CD4-positive, alpha-beta memory T cell (primary cell): ENCODE measurements around the gene PANX2. TPM values are rescaled to one million over a fixed set of nuclear protein-coding genes. Genes with fewer than 3 reads are reported as not detected.

Experiments
- CTCF ChIA-PET: fragments of 350-600 bp; sonication (Branson Sonifier 250); formaldehyde crosslinking; loops from one replicate; lab custom pipeline; 2021; ENCODE audit warnings: inconsistent platforms; ENCODE audit not compliant: partially characterized antibody; lab: Charles Lee
- POLR2A ChIA-PET: fragments of 350-600 bp; sonication (Branson Sonifier 250); formaldehyde crosslinking; loops from one replicate; lab custom pipeline; 2021; ENCODE audit not compliant: partially characterized antibody; lab: Charles Lee
- DNase-seq, 5 donors: peaks; one replicate each; pipeline versions ENCODE4 v3.0.0 to v3.0.0-alpha.2; 2020 to 2022; ENCODE audit warnings: mixed read lengths in 1 of 5
- H3K27ac ChIP-seq: one replicate; pipeline ENCODE4 v1.7.0; 2013; ENCODE audit warnings: low read depth, low read length
- H3K27me3 ChIP-seq: 2 replicates; pipeline ENCODE4 v1.7.0; 2013; ENCODE audit warnings: mild to moderate bottlenecking, low read length, moderate library complexity; ENCODE audit not compliant: insufficient read depth
- H3K36me3 ChIP-seq: 2 replicates; pipeline ENCODE4 v1.7.0; 2013; ENCODE audit warnings: mild to moderate bottlenecking, low read length, moderate library complexity; ENCODE audit not compliant: insufficient read depth
- H3K4me1 ChIP-seq: 2 replicates; pipeline ENCODE4 v1.7.0; 2013; ENCODE audit warnings: mild to moderate bottlenecking, low read length, moderate library complexity; ENCODE audit not compliant: insufficient read depth
- H3K4me3 ChIP-seq, 2 donors: one replicate each; pipeline ENCODE4 v1.7.0; 2013; ENCODE audit warnings: low read length in 2 of 2, mild to moderate bottlenecking in 1 of 2
- H3K9me3 ChIP-seq, 2 donors: one replicate each; pipeline ENCODE4 v1.7.0; 2013; ENCODE audit warnings: low read length in 2 of 2, control low read depth in 1 of 2; ENCODE audit not compliant: control insufficient read depth in 1 of 2
- H3K27ac Mint-ChIP-seq, 7 donors: one replicate each; pipeline ENCODE4 v1.8.0; 2020 to 2021; ENCODE audit warnings: mixed read lengths in 7 of 7, mild to moderate bottlenecking in 6 of 7, inconsistent platforms in 3 of 7, moderate library complexity in 3 of 7
- H3K27me3 Mint-ChIP-seq, 2 donors: one replicate each; pipeline ENCODE4 v1.8.0; 2020 to 2021; ENCODE audit warnings: mixed read lengths in 2 of 2
- H3K36me3 Mint-ChIP-seq, 2 donors: one replicate each; pipeline ENCODE4 v1.8.0; 2020 to 2021; ENCODE audit warnings: mixed read lengths in 2 of 2, inconsistent platforms in 1 of 2, mild to moderate bottlenecking in 1 of 2
- H3K4me1 Mint-ChIP-seq, 4 donors: one replicate each; pipeline ENCODE4 v1.8.0; 2020 to 2021; ENCODE audit warnings: mixed read lengths in 4 of 4, mild to moderate bottlenecking in 1 of 4
- H3K4me3 Mint-ChIP-seq, 8 donors: one replicate each; pipeline ENCODE4 v1.8.0; 2020 to 2021; ENCODE audit warnings: mixed read lengths in 8 of 8, mild to moderate bottlenecking in 7 of 8, moderate library complexity in 6 of 8, inconsistent platforms in 3 of 8
- H3K9me3 Mint-ChIP-seq, 8 donors: one replicate each; pipeline ENCODE4 v1.8.0; 2020 to 2021; ENCODE audit warnings: mixed read lengths in 8 of 8, mild to moderate bottlenecking in 5 of 8, inconsistent platforms in 3 of 8, moderate library complexity in 1 of 8
- intact Hi-C: fragments of 100-400 bp; cut with micrococcal nuclease; formaldehyde crosslinking; loops from one replicate; pipeline ENCODE4 v1.15.1; 2023
- polyA plus RNA-seq, 2 donors: library from polyadenylated mRNA; unstranded; fragments of 300-500 nt; fragmentation: Illumina TruSeq; gene quantifications; one replicate each; pipeline ENCODE4 v1.2.3, GENCODE V29; 2021
- total RNA-seq, 2 experiments: library from RNA; stranded (reverse); gene quantifications; one replicate each; pipeline ENCODE4 v1.2.3, GENCODE V29; 2021

The PANX2 gene
- total and polyA plus RNA-seq, 4 experiments from 2014 or later, result not detected

DNA sequence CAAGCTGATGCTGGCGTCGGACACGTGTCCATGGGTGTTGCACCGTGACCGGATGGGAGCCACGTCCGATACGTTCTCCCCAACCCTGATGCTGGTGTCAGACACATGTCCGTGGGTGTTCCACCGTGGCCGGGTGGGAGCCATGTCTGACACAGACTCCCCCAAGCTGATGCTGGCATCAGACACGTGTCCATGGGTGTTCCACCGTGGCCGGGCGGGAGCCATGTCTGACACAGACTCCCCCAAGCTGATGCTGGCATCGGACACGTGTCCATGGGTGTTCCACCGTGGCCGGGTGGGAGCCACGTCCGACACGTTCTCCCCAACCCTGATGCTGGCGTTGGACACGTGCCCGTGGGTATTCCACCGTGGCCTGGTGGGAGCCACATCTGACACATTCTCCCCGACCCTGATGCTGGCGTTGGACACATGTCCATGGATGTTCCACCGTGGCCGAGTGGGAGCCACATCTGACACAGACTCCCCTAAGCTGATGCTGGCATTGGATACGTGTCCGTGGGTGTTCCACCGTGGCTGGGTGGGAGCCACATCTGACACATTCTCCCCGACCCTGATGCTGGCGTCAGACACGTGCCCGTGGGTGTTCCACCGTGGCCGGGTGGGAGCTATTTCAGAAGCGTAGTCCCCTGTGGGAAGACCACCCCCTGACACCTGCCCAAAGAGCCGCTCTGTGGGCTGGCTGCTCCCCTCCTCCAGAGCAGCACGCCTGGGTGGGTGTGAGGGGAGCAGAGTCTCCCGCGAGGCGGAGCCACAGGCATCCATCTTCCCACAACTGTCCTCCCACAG is 50.3 kb downstream of the PANX2 start:
- Histone ChIP-seq H3K27ac (no peak overlapping the region), H3K9me3 (no peaks in the 10 kb centered on the region), H3K27me3 (no peaks in the 10 kb centered on the region), H3K36me3 (peaks cover 55% of the 10 kb centered on the region), H3K4me3 (no peak overlapping the region), H3K4me1 (no peaks in the 10 kb centered on the region)
- DNase-seq, result no peak
- ChIA-PET CTCF (no interaction called here), POLR2A (no interaction called here)
- H3K27ac Mint-ChIP-seq, result peak overlapping the region in 1 of 7 donors; percentile 41
- H3K4me3 Mint-ChIP-seq, result no peak overlapping the region
- peaks cover 17 to 53% of the 10 kb centered on the region in 2 donors for H3K36me3 Mint-ChIP-seq
- peaks cover 0 to 3% (median under 1%) of the 10 kb centered on the region in 4 donors for H3K4me1 Mint-ChIP-seq
- intact Hi-C loops, result no loop called here
- H3K27me3 Mint-ChIP-seq, result no peaks in the 10 kb centered on the region
- H3K9me3 Mint-ChIP-seq, result peaks cover 0 to 3% (median 0%) of the 10 kb centered on the region in 8 donors

GRCh38 chr22:50221410-50222300 is 51.1 kb downstream of the PANX2 start:
- H3K36me3 ChIP-seq, result peaks cover 52% of the 10 kb centered on the region
- no peaks in the 10 kb centered on the region for H3K9me3 ChIP-seq
- no peaks in the 10 kb centered on the region for H3K4me1 ChIP-seq
- POLR2A ChIA-PET, result no interaction called here
- intact Hi-C loops, result no loop called here
- peak in 1 of 5 donors; percentile 28 for DNase-seq
- Mint-ChIP-seq H3K27ac (no peak overlapping the region), H3K4me1 (peaks cover 0 to 3% (median under 1%) of the 10 kb centered on the region in 4 donors), H3K4me3 (no peak overlapping the region), H3K36me3 (peaks cover 13 to 52% of the 10 kb centered on the region in 2 donors), H3K9me3 (peaks cover 0 to 3% (median 0%) of the 10 kb centered on the region in 8 donors), H3K27me3 (no peaks in the 10 kb centered on the region)
- no peak overlapping the region for H3K4me3 ChIP-seq
- no peaks in the 10 kb centered on the region for H3K27me3 ChIP-seq
- CTCF ChIA-PET, result no interaction called here
- no peak overlapping the region for H3K27ac ChIP-seq

DNA sequence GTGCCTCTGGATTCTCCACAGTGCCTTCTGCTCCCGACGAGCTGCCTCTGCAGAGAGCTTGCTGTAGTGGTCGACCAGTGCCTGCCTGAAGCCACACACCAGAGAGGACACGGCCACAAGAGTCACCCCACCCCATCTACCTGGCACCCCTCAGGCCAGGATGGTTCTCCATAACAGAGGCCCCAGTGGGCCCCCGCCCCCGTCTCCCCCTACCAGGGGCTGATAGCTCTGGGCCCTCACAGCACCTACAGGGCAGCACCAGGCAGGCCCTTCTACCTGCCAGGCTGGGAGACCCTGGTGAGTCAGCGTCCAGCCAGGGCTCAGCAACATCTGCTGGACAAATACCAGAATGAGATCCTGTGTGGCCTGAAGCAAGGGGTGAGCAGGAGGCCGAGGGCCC is 52.0 kb downstream of the PANX2 start:
- Histone ChIP-seq H3K4me3 (no peak overlapping the region), H3K9me3 (no peaks in the 10 kb centered on the region), H3K4me1 (no peaks in the 10 kb centered on the region), H3K27me3 (no peaks in the 10 kb centered on the region), H3K27ac (no peak overlapping the region), H3K36me3 (peaks cover 48% of the 10 kb centered on the region)
- CTCF ChIA-PET, result no interaction called here
- Mint-ChIP-seq H3K36me3 (peaks cover 10 to 55% of the 10 kb centered on the region in 2 donors), H3K27me3 (no peaks in the 10 kb centered on the region), H3K4me3 (no peak overlapping the region), H3K27ac (no peak overlapping the region), H3K4me1 (peaks cover 0 to 3% (median under 1%) of the 10 kb centered on the region in 4 donors), H3K9me3 (peaks cover 0 to 3% (median 0%) of the 10 kb centered on the region in 8 donors)
- intact Hi-C loops, result no loop called here
- POLR2A ChIA-PET, result no interaction called here
- DNase-seq, result no peak

GRCh38 chr22:50224071-50224470 is 53.5 kb downstream of the PANX2 start:
- Mint-ChIP-seq H3K36me3 (peaks cover 10 to 52% of the 10 kb centered on the region in 2 donors), H3K27me3 (no peaks in the 10 kb centered on the region), H3K4me1 (peaks cover 0 to 3% (median under 1%) of the 10 kb centered on the region in 4 donors), H3K9me3 (peaks cover 0 to 4% (median 0%) of the 10 kb centered on the region in 8 donors), H3K27ac (peak overlapping the region in 1 of 7 donors; percentile 55), H3K4me3 (no peak overlapping the region)
- Histone ChIP-seq H3K27me3 (no peaks in the 10 kb centered on the region), H3K9me3 (no peaks in the 10 kb centered on the region), H3K27ac (no peak overlapping the region), H3K4me3 (no peak overlapping the region), H3K4me1 (no peaks in the 10 kb centered on the region), H3K36me3 (peaks cover 53% of the 10 kb centered on the region)
- ChIA-PET CTCF (interaction anchor here (1.1 kb wide), 1 partner anchor 18 kb away, joined by 3 read pairs; no protein-coding TSS in a partner anchor), POLR2A (no interaction called here)
- DNase-seq, result no peak
- intact Hi-C loops, result no loop called here

GRCh38 chr22:50225200-50225969 is 54.9 kb downstream of the PANX2 start:
- Mint-ChIP-seq H3K27ac (no peak overlapping the region), H3K4me1 (peaks cover 0 to 6% (median 1%) of the 10 kb centered on the region in 4 donors), H3K4me3 (no peak overlapping the region), H3K9me3 (peaks cover 0 to 4% (median 0%) of the 10 kb centered on the region in 8 donors), H3K36me3 (peaks cover 15 to 51% of the 10 kb centered on the region in 2 donors), H3K27me3 (no peaks in the 10 kb centered on the region)
- no peak for DNase-seq
- Histone ChIP-seq H3K4me1 (no peaks in the 10 kb centered on the region), H3K27ac (no peak overlapping the region), H3K27me3 (no peaks in the 10 kb centered on the region), H3K9me3 (no peaks in the 10 kb centered on the region), H3K36me3 (peaks cover 59% of the 10 kb centered on the region), H3K4me3 (no peak overlapping the region)
- CTCF ChIA-PET, result interaction anchor here (1.4 kb wide), 1 partner anchor 15 kb away, joined by 3 read pairs; no protein-coding TSS in a partner anchor
- intact Hi-C loops, result no loop called here
- POLR2A ChIA-PET, result no interaction called here

DNA sequence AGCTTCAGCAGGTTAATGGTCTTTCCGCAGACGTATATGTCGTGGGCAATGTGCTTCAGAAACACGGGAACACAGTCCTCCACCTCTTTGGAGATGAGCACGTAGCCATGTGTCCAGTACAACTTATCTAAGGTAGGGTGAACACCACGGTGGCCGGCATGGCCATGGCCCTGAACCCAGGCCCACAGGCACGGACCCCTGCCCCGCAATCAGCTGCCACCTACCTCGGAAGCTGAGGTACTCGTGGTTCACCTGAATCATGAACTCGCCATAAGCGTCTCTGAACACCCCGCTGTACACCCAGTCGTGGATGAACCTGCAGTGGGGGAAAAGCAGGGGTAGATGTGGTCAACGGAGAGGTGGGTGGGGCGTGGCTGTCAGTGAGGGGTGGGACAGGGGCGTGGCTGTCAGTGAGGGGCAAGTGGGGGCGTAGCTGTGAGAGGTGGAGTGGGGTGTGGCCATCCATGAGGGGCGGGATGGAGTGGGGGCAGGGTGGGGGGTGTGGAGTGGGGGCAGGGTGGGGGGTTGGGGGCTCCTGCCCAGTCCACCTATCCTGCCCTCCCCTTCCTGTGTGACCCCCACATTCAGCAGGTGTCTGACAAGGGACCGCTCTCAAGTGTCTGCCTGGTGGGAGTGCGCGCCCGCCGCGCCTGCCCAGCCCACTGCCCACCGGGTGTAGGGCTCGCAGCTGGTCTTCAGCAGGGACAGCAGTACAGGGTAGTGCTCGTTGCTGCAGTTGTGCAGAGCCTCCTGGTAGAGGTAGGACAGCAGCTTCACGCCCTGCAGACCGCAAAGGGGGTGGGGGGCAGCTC is 55.7 kb downstream of the PANX2 start:
- H3K36me3 ChIP-seq, result peaks cover 50% of the 10 kb centered on the region
- H3K27ac ChIP-seq, result no peak overlapping the region
- H3K9me3 ChIP-seq, result no peaks in the 10 kb centered on the region
- POLR2A ChIA-PET, result no interaction called here
- H3K4me1 Mint-ChIP-seq, result peaks cover 0 to 6% (median 1%) of the 10 kb centered on the region in 4 donors
- intact Hi-C loops, result no loop called here
- H3K36me3 Mint-ChIP-seq, result peaks cover 15 to 49% of the 10 kb centered on the region in 2 donors
- H3K27me3 ChIP-seq, result no peaks in the 10 kb centered on the region
- no peaks in the 10 kb centered on the region for H3K4me1 ChIP-seq
- peak in 1 of 5 donors; percentile 16 for DNase-seq
- no peak overlapping the region for H3K4me3 Mint-ChIP-seq
- CTCF ChIA-PET, result interaction anchor here (1.4 kb wide), 1 partner anchor 14 kb away, joined by 3 read pairs; no protein-coding TSS in a partner anchor
- peaks cover 0 to 3% (median 0%) of the 10 kb centered on the region in 8 donors for H3K9me3 Mint-ChIP-seq
- no peak overlapping the region for H3K4me3 ChIP-seq
- H3K27ac Mint-ChIP-seq, result peak overlapping the region in 1 of 7 donors; percentile 15
- H3K27me3 Mint-ChIP-seq, result no peaks in the 10 kb centered on the region
